Keratinocyte (primary cell): ENCODE measurements around the gene CYP1A2. TPM values are rescaled to one million over a fixed set of nuclear protein-coding genes. Genes with fewer than 3 reads are reported as not detected.

ENCODE experiments used
- DNase-seq: peaks from one replicate; pipeline ENCODE4 v3.0.0-alpha.2; 2011; ENCODE audit warnings: low read depth, missing footprints, low spot score
- FAIRE-seq: peaks from 2 replicates; lab custom pipeline; 2011; peaks lifted over from hg19 to GRCh38; lab: Jason Lieb, UNC
- H2AFZ ChIP-seq: 2 replicates; pipeline ENCODE4 v1.6.0; 2012; ENCODE audit warnings: low read length, control low read depth, inconsistent platforms; ENCODE audit not compliant: control insufficient read depth
- H3K27ac ChIP-seq: 2 replicates; pipeline ENCODE4 v1.5.1; 2011; ENCODE audit warnings: low read length; ENCODE audit not compliant: control insufficient read depth, insufficient read depth
- H3K27me3 ChIP-seq: 3 replicates; pipeline ENCODE4 v1.6.0; 2011; ENCODE audit warnings: low read length; ENCODE audit not compliant: control insufficient read depth, insufficient read depth; ENCODE audit errors: extremely low read depth
- H3K36me3 ChIP-seq, 2 experiments: 2 replicates in 1 of 2; 3 replicates in 1 of 2; pipeline ENCODE4 v1.5.1; 2011; ENCODE audit warnings: low read length in 2 of 2, mild to moderate bottlenecking in 1 of 2; ENCODE audit not compliant: control insufficient read depth in 2 of 2, insufficient read depth in 2 of 2; ENCODE audit errors: extremely low read depth in 1 of 2
- H3K4me1 ChIP-seq: 3 replicates; pipeline ENCODE4 v1.5.1; 2011; ENCODE audit warnings: low read length; ENCODE audit not compliant: control insufficient read depth, insufficient read depth; ENCODE audit errors: extremely low read depth
- H3K4me2 ChIP-seq: 3 replicates; pipeline ENCODE4 v1.6.0; 2011; ENCODE audit warnings: low read depth, low read length; ENCODE audit not compliant: control insufficient read depth, insufficient read depth; ENCODE audit errors: extremely low read depth
- H3K4me3 ChIP-seq, 3 experiments: fragments of 200-600 bp in 1 of 3; sonication (generic) in 1 of 3; 2 replicates in 2 of 3; 3 replicates in 1 of 3; pipeline ENCODE4 v1.5.1; 2011 to 2016; ENCODE audit warnings: low read length in 3 of 3, mild to moderate bottlenecking in 3 of 3, control low read depth in 2 of 3, inconsistent platforms in 1 of 3, low read depth in 1 of 3, mixed read lengths in 1 of 3, mixed run types in 1 of 3, moderate library complexity in 1 of 3; ENCODE audit not compliant: control insufficient read depth in 2 of 3, insufficient read depth in 2 of 3; ENCODE audit errors: extremely low read depth in 1 of 3
- H3K79me2 ChIP-seq: 2 replicates; pipeline ENCODE4 v1.6.0; 2012; ENCODE audit warnings: low read length; ENCODE audit not compliant: control insufficient read depth, insufficient read depth
- H3K9ac ChIP-seq: 3 replicates; pipeline ENCODE4 v1.6.0; 2011; ENCODE audit warnings: low read length; ENCODE audit not compliant: control insufficient read depth, insufficient read depth; ENCODE audit errors: extremely low read depth
- H3K9me1 ChIP-seq: 3 replicates; pipeline ENCODE4 v1.6.0; 2011; ENCODE audit warnings: low read length; ENCODE audit not compliant: control insufficient read depth, insufficient read depth; ENCODE audit errors: extremely low read depth
- H3K9me3 ChIP-seq: 2 replicates; pipeline ENCODE4 v1.5.1; 2012; ENCODE audit warnings: low read depth, low read length; ENCODE audit not compliant: control insufficient read depth
- H4K20me1 ChIP-seq: 3 replicates; pipeline ENCODE4 v1.6.0; 2011; ENCODE audit warnings: low read length; ENCODE audit not compliant: control insufficient read depth, insufficient read depth; ENCODE audit errors: extremely low read depth
- EZH2 ChIP-seq: IDR thresholded peaks from one replicate; pipeline ENCODE4 v1.6.1; 2012; ENCODE audit warnings: inconsistent platforms, mild to moderate bottlenecking, low read length, moderate library complexity
- dilution Hi-C: fragments of 300-500 bp; cut with MboI; formaldehyde crosslinking; loops from one replicate; pipeline ENCODE4 v1.7.0; 2020; ENCODE audit warnings: low sequenced_read_pairs; ENCODE audit not compliant: extremely low pct_ligation_motif_present
- polyA plus RNA-seq, 5 experiments: library from polyadenylated mRNA; depleted of rRNA in 3 of 5; stranded (reverse) in 3 of 5; stranded (forward) in 1 of 5; unstranded in 1 of 5; fragments of >200 nt; gene quantifications; 1 replicate in 1 of 5; 2 replicates in 3 of 5; 3 replicates in 1 of 5; pipeline versions ENCODE4 v1.2.1 to v1.2.3, GENCODE V29; 2011 to 2012; ENCODE audit warnings: missing spikeins in 2 of 5, low read depth in 1 of 5, low replicate concordance in 1 of 5
- TF ChIP-seq, protein P1 (sequence below), 3 experiments: IDR thresholded peaks in 1 of 3; conservative IDR thresholded peaks in 1 of 3; optimal IDR thresholded peaks in 1 of 3; 2 replicates in 2 of 3; 3 replicates in 1 of 3; pipeline versions ENCODE3 to v1.5.1; 2011; ENCODE audit warnings: low read length in 3 of 3, mild to moderate bottlenecking in 3 of 3, moderate library complexity in 2 of 3, control low read depth in 1 of 3, inconsistent platforms in 1 of 3; ENCODE audit not compliant: insufficient read depth in 2 of 3; ENCODE audit errors: extremely low read depth in 1 of 3

The CYP1A2 gene
- polyA plus RNA-seq, 1 donor (not counting 4 experiments of a cell fraction or from before 2014, with no cell fraction given): 0.04 TPM

GRCh38 chr15:74788042-74788682 is 39.5 kb downstream of the CYP1A2 start:
- Histone ChIP-seq H4K20me1 (peaks cover 33% of the 10 kb centered on the region), H3K36me3 (peaks cover 3 to 10% of the 10 kb centered on the region in 2 experiments), H2AFZ (no peak overlapping the region), H3K4me1 (peaks cover 71% of the 10 kb centered on the region), H3K4me2 (no peak overlapping the region), H3K27ac (no peak overlapping the region), H3K9me1 (peaks cover 19% of the 10 kb centered on the region), H3K4me3 (no peak overlapping the region), H3K27me3 (no peaks in the 10 kb centered on the region), H3K79me2 (peaks cover 95% of the 10 kb centered on the region), H3K9ac (no peak overlapping the region), H3K9me3 (no peaks in the 10 kb centered on the region)
- no peak for FAIRE-seq
- dilution Hi-C loops: no loop called here
- DNase-seq: no peak
- TF ChIP-seq EZH2: no peak
- TF ChIP-seq, protein P1, sequence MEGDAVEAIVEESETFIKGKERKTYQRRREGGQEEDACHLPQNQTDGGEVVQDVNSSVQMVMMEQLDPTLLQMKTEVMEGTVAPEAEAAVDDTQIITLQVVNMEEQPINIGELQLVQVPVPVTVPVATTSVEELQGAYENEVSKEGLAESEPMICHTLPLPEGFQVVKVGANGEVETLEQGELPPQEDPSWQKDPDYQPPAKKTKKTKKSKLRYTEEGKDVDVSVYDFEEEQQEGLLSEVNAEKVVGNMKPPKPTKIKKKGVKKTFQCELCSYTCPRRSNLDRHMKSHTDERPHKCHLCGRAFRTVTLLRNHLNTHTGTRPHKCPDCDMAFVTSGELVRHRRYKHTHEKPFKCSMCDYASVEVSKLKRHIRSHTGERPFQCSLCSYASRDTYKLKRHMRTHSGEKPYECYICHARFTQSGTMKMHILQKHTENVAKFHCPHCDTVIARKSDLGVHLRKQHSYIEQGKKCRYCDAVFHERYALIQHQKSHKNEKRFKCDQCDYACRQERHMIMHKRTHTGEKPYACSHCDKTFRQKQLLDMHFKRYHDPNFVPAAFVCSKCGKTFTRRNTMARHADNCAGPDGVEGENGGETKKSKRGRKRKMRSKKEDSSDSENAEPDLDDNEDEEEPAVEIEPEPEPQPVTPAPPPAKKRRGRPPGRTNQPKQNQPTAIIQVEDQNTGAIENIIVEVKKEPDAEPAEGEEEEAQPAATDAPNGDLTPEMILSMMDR (optimal IDR thresholded peaks at IDR 0.05 in 1 of 3, IDR thresholded peaks at IDR 0.05 in 1 of 3, conservative IDR thresholded peaks at IDR 0.05 in 1 of 3; ENCODE audit: extremely low read depth in 1 of 3, insufficient read depth in 2 of 3, low read length in 3 of 3): no peak

DNA sequence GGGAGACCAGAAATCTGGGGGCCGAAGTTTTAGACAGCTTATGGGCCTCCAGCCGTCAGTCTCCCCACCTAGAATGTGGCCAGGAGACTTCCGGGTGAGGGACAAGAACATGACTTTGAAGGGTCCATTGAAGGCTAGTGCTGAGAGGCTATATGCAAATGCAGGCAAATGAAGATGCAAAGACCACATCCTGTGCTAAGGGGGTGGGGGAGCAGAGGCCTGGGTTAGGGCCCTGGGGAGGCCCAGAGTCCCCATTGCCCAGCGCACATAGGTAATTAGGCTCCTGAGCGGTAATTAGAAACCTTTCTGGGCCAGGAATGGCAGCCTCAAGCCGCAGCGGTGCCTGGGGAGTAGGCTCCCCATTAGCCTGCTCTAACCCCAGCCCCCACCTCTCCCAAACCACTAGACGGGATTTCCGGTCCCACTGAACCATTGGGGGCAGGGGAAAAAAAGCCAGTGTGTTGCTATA is 40.1 kb downstream of the CYP1A2 start:
- H3K9ac ChIP-seq: peak overlapping the region; percentile 4
- DNase-seq (no peak), FAIRE-seq (no peak)
- peak overlapping the region; percentile 46 for H3K4me2 ChIP-seq
- peaks cover 3 to 10% of the 10 kb centered on the region in 2 experiments for H3K36me3 ChIP-seq
- H3K4me1 ChIP-seq: peaks cover 71% of the 10 kb centered on the region
- no peaks in the 10 kb centered on the region for H3K9me3 ChIP-seq
- TF ChIP-seq, protein P1 (optimal IDR thresholded peaks at IDR 0.05 in 1 of 3, IDR thresholded peaks at IDR 0.05 in 1 of 3, conservative IDR thresholded peaks at IDR 0.05 in 1 of 3; ENCODE audit: extremely low read depth in 1 of 3, insufficient read depth in 2 of 3, low read length in 3 of 3): no peak
- no peak for TF ChIP-seq EZH2
- H4K20me1 ChIP-seq: peaks cover 35% of the 10 kb centered on the region
- peaks cover 93% of the 10 kb centered on the region for H3K79me2 ChIP-seq
- dilution Hi-C loops: no loop called here
- no peaks in the 10 kb centered on the region for H3K27me3 ChIP-seq
- H3K4me3 ChIP-seq: no peak overlapping the region
- H3K27ac ChIP-seq: no peak overlapping the region
- no peak overlapping the region for H2AFZ ChIP-seq
- peaks cover 18% of the 10 kb centered on the region for H3K9me1 ChIP-seq
